ENCODE results near the gene PCSK1. TPM values are rescaled to one million over a fixed set of nuclear protein-coding genes. Genes with fewer than 3 reads are reported as not detected.

PCSK1 gene
- total RNA-seq, 1 donor from 2014 or later = 3.2 TPM

DNA sequence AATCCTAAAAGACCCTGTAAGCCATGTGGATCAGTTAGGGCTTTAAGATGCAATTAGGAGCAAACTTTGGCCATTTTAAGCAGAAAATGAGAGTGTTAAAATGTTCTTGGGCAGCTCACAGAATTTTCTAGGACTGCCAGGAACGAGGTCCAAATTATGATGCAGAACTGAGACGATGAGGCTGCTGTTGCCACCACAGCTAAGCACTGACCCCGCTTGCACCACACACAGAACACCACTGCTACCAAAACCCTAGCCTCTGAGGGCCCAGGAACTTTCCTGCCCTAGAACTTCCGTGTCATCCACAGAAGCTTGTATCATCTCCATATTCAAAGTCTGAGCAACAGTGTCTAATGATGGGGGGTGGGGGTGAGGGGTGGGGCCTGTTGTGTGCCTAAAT lies 41.0 kb upstream of the PCSK1 start:
- TF ChIP-seq, protein P1, sequence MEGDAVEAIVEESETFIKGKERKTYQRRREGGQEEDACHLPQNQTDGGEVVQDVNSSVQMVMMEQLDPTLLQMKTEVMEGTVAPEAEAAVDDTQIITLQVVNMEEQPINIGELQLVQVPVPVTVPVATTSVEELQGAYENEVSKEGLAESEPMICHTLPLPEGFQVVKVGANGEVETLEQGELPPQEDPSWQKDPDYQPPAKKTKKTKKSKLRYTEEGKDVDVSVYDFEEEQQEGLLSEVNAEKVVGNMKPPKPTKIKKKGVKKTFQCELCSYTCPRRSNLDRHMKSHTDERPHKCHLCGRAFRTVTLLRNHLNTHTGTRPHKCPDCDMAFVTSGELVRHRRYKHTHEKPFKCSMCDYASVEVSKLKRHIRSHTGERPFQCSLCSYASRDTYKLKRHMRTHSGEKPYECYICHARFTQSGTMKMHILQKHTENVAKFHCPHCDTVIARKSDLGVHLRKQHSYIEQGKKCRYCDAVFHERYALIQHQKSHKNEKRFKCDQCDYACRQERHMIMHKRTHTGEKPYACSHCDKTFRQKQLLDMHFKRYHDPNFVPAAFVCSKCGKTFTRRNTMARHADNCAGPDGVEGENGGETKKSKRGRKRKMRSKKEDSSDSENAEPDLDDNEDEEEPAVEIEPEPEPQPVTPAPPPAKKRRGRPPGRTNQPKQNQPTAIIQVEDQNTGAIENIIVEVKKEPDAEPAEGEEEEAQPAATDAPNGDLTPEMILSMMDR (IDR thresholded peaks at IDR 0.05) = no peak
- Histone ChIP-seq H3K9me3 (no peaks in the 10 kb centered on the region), H3K4me3 (no peak overlapping the region), H3K4me1 (no peaks in the 10 kb centered on the region), H3K27me3 (no peaks in the 10 kb centered on the region), H3K36me3 (no peaks in the 10 kb centered on the region), H3K27ac (no peak overlapping the region)
- no peak for DNase-seq (ENCODE audit: low spot score in 2 of 2)
- intact Hi-C loops (cut with DNase I) = no loop called here

DNA sequence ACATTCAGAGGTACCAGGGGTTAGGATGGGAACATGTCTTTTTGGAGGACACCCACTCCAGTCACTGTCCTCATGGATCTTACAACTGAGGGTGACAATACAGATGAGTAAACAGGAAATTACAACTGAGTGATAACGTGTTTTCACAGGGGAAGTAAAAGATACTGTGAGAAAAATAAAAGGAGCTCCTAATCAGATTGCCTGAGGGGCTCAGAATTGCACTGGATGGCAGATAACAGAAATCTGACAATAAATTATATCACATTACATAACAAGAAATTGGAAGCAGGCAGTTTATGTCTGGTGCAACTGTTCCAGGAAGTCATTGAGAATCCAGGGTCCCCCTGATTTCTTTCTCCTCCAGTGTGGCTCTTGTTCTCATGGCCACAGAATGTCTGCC lies 40.1 kb upstream of the PCSK1 start:
- intact Hi-C loops (cut with DNase I) = no loop called here
- Histone ChIP-seq H3K4me3 (no peak overlapping the region), H3K36me3 (no peaks in the 10 kb centered on the region)

DNA sequence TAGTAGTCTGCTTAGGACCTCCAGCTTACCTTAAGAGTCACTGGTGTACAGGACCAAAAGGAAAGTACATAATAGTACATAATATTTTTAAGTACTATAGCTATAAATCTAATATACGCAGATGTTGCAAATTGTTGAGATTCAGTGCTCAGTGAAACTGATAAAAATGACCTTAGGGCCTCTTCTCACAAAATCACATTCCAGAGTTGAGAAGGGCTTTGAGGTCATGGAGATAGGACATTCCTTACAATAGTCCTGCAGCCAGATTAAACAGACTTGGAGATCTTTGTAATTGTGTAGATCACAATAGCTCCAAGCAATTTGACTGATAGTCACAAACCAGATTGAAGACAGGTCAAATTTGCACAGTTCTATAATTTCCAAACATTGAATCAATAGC lies 37.7 kb upstream of the PCSK1 start:
- no peaks in the 10 kb centered on the region for H3K27me3 ChIP-seq
- no peaks in the 10 kb centered on the region for H3K4me1 ChIP-seq
- intact Hi-C loops (cut with DNase I) = no loop called here
- H3K36me3 ChIP-seq = no peaks in the 10 kb centered on the region
- TF ChIP-seq, protein P1 (IDR thresholded peaks at IDR 0.05) = no peak
- no peak overlapping the region for H3K27ac ChIP-seq
- H3K9me3 ChIP-seq = no peaks in the 10 kb centered on the region
- no peak for DNase-seq (ENCODE audit: low spot score in 2 of 2)
- H3K4me3 ChIP-seq = no peak overlapping the region

More for the DNA sequence above, 40.1 kb upstream of the PCSK1 start:
- H3K4me1 ChIP-seq = no peaks in the 10 kb centered on the region
- no peak overlapping the region for H3K27ac ChIP-seq
- DNase-seq (ENCODE audit: low spot score in 2 of 2) = no peak
- TF ChIP-seq, protein P1 (IDR thresholded peaks at IDR 0.05) = no peak
- no peaks in the 10 kb centered on the region for H3K27me3 ChIP-seq
- no peaks in the 10 kb centered on the region for H3K9me3 ChIP-seq

DNA sequence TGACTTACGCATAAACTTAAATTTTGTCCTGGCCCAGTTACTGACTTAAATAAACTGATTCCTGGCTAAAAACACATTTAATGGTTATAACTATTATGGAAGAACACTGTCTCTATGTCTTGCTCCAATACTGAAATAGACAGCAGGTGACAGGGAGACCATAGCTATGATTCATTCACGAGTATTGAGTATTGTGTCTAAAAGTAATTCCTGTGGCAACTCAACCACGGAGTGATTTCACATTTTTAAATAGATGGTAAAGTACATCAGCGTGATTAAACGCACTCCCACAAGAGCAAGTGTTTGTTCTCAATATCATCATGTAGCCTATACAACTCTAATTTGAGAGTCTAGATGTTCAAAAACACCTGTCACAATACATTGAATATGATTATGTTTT lies 35.9 kb upstream of the PCSK1 start:
- Histone ChIP-seq H3K36me3 (no peaks in the 10 kb centered on the region), H3K27ac (no peak overlapping the region), H3K4me1 (no peaks in the 10 kb centered on the region), H3K4me3 (no peak overlapping the region), H3K27me3 (no peaks in the 10 kb centered on the region), H3K9me3 (no peaks in the 10 kb centered on the region)
- DNase-seq (ENCODE audit: low spot score in 2 of 2) = no peak
- TF ChIP-seq, protein P1 (IDR thresholded peaks at IDR 0.05) = no peak
- intact Hi-C loops (cut with DNase I) = no loop called here

DNA sequence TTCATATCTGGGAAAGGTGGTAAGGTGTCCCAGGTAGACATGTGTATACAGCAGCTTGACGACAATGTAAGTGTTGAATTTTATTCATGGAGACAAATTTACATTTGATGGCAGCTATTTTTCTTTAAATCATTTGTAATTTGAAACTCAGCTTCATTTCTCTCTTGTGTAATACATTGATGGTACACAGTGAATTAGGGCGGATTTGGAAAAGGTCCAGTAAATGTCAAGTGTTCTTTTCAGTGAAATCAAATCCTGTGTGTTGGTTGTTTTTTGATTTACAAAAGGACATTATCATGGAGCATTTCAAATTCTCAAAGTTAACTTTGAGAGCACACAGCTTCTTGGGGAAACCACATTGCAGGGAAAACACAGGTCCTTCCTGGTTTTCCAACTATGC lies 30.0 kb upstream of the PCSK1 start:
- Histone ChIP-seq H3K4me1 (no peaks in the 10 kb centered on the region), H3K9me3 (no peaks in the 10 kb centered on the region), H3K27ac (no peak overlapping the region), H3K36me3 (no peaks in the 10 kb centered on the region), H3K4me3 (no peak overlapping the region), H3K27me3 (no peaks in the 10 kb centered on the region)
- intact Hi-C loops (cut with DNase I) = no loop called here
- no peak for DNase-seq (ENCODE audit: low spot score in 2 of 2)
- TF ChIP-seq, protein P1 (IDR thresholded peaks at IDR 0.05) = no peak
